GM12874 (cell line): ENCODE results near the gene NAAA.

ENCODE experiments used
- TF ChIP-seq, protein P1 (sequence below): IDR thresholded peaks from 2 replicates; pipeline ENCODE4 v1.5.1; 2011; ENCODE audit warnings: low read depth, mild to moderate bottlenecking, control low read depth, low read length, moderate library complexity; ENCODE audit not compliant: insufficient read depth

NAAA gene

DNA sequence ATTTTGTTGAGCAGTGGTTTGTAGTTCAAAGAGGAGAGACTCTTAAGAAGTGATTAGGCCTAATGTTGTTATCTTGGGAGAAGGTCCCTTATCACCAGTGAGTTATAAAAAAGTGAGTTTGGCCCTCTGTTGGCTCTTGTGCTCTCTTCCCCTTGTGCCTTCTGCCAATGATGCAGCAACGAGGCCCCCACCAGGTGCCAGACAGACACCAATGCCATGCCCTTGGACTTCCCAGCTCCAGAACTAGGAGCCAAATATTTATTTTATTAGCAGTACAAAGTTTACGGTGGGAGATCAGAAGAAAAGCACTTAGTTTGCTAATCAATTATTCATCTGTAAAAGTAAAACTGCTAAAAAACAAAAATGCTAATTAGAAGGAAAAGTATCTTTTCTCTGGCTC is 22.7 kb upstream of the NAAA start:
- TF ChIP-seq, protein P1, sequence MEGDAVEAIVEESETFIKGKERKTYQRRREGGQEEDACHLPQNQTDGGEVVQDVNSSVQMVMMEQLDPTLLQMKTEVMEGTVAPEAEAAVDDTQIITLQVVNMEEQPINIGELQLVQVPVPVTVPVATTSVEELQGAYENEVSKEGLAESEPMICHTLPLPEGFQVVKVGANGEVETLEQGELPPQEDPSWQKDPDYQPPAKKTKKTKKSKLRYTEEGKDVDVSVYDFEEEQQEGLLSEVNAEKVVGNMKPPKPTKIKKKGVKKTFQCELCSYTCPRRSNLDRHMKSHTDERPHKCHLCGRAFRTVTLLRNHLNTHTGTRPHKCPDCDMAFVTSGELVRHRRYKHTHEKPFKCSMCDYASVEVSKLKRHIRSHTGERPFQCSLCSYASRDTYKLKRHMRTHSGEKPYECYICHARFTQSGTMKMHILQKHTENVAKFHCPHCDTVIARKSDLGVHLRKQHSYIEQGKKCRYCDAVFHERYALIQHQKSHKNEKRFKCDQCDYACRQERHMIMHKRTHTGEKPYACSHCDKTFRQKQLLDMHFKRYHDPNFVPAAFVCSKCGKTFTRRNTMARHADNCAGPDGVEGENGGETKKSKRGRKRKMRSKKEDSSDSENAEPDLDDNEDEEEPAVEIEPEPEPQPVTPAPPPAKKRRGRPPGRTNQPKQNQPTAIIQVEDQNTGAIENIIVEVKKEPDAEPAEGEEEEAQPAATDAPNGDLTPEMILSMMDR = no peak

DNA sequence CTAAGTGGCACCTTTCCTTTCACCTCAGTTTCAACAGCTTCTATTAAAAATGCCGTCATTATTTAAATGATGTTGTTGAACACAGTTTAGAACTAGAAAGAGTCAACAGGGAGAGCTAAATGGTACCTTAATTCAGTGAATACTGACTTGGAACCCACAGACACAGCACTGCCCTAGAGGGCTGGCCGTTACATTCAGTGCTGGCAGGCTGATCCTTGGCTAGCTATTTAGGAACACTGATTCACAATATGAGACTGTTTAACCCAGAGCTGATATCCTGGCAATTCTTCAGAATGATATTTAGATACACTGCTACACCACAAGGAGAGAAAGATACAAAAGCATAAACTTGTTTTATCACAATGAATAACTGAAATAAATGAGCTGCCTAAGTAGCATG is 12.7 kb upstream of the NAAA start:
- TF ChIP-seq, protein P1 = no peak

DNA sequence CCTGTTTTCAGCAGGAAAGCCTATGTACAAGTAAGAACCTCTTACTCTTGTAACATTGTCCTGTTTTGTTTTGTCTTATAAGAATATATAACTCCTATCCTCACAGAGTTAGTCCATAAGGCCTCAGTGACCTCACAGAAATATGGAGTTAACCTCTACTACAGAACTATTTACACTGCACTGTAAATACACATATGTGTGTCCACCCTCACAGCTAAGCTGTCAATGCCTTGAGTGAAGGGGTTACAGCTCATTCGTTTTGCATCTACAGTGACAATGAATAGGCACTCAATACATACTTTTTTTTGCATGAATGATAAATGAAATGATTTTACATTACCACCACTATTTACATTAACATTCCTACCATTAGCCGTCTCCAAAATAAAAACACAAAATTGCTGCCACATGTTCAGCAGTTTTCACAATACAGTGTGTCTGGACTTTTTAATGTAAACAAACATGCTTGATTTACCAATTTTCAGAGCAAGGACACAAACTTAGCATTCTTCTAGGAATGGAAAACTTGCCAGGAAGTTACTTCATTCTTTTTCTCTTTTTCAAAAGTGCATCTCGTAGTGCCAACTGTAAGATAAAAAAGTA is 9.5 kb upstream of the NAAA start:
- TF ChIP-seq, protein P1 = no peak

DNA sequence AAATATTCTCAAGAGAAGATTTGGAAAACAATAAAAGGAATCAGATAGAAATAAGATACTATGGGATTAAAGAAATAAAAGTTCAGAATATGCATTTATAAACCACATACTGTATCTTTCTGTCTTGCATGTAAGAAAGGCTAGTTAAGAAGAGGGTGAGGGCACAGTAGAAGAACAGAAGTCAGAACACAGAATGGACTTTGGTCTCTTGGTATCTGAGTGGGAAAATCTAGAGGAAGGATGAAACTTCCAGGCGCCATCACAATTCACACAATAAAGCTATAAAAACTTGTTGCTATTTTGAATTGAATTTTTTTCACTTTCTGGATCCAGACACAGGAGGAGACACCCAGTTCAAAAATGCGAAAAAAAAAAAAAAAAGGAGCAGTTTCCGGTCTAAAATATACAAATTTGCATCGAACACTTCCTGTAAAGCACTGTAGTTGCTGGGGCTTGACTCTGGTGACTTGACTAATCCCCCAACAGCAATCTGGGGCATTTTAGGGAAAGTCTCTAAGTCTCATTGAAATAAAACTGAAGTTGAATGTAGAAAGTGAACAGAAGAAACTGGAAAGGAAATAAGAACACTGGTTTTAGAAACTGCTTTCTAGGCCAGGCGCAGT is 8.1 kb upstream of the NAAA start:
- TF ChIP-seq, protein P1 = no peak

DNA sequence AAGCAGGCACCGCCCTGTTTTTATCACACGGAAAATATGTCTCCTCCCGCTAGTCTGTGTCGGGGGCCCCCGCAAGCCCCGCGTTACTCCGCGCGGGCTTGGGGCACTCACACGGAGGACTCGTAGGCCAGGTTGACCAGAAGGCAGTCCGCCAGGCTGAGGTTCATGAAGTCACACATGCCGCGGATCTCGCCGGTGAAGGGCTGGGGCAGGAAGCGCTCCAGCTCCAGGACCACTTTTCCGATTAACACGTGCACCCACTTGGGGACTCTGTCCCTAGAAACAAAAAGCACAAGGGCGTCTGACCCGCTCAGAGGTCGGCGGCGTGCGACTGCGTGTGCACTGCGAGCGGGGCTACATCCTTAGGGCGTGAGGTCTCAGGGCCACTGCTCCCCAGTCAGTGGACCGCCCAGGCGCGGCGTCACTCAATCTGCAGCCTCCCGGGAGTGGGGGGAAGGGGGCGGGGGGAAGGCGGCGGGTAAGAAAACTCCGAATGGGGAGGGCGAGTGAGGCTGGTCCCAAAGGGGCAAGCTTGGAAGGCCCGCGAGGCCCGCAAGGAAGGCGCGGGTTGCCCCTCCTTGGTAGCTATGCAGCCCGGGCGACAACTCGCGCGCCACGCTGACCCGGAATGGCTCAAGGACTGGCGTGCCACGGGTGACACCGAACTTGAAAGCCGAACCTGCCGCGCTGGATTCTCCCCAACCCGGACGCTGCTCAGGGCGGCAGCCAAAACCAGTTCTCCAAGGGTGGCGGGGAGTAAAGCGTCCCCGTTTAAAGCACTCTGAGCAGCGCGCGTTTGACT is 722 bp downstream of the NAAA start:
- TF ChIP-seq, protein P1 = no peak

DNA sequence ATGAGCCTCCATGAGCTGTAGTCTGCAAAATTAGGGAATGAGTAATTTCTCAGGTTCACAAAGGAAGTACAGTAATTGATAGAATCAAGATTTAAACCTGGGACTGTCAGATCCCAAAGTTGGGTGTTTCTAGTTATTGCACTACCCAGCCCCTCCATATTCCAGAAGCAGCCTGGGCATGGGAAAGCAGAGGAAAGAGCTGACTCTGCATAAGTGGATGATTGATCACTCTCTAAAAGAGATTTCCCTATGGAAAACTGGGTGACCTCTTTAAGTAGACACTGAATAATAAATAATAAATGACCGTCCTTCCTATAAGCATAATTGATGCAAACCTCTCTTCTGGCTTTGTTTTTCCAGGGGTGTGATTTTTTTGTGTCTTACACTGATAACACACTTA is 5.2 kb downstream of the NAAA start:
- TF ChIP-seq, protein P1 = no peak

DNA sequence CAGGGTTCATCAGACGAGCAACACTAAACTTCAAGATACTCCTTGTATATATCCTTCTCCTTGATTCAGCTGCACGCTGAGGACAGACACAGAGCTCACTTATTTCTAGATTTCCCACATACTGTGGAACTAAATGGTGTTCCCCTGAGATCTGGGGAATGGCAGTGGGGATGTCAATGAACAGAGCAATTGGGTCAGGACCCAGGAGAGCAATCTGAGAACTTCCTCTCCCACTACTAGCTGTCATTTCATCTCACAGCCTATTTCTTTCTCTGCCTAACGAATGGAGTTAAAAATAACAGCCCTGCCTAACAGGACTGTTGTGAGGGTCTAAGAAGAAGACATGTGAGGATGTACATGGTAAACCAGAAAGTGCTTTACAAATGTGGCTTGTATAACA is 10.7 kb downstream of the NAAA start:
- TF ChIP-seq, protein P1 = no peak
